Ectodermal cell (in vitro differentiated cells): ENCODE results near the gene TRPC3.

Experiments
- H3K27ac ChIP-seq: 2 replicates; pipeline ENCODE4 v1.7.0; 2013; ENCODE audit warnings: mild to moderate bottlenecking, low read depth, low read length; ENCODE audit not compliant: insufficient read depth, poor library complexity, severe bottlenecking
- H3K27me3 ChIP-seq: 2 replicates; pipeline ENCODE4 v1.7.0; 2013; ENCODE audit warnings: mild to moderate bottlenecking, low read length; ENCODE audit not compliant: insufficient read depth, control insufficient read depth, poor library complexity, severe bottlenecking
- H3K36me3 ChIP-seq: one replicate; pipeline ENCODE4 v1.7.0; 2013; ENCODE audit warnings: low read length; ENCODE audit not compliant: control insufficient read depth, insufficient read depth
- H3K4me1 ChIP-seq: one replicate; pipeline ENCODE4 v1.7.0; 2013; ENCODE audit warnings: low read length; ENCODE audit not compliant: control insufficient read depth, insufficient read depth
- H3K4me3 ChIP-seq: 2 replicates; pipeline ENCODE4 v1.7.0; 2013; ENCODE audit warnings: low read depth, low read length, control low read depth; ENCODE audit not compliant: insufficient read depth
- H3K9me3 ChIP-seq: 2 replicates; pipeline ENCODE4 v1.7.0; 2013; ENCODE audit warnings: mild to moderate bottlenecking, low read length, moderate library complexity; ENCODE audit not compliant: control insufficient read depth
- WGBS, 2 experiments: methylation state at CpG; one replicate each; pipeline ENCODE4 v1.1.7; 2013; ENCODE audit warnings: missing lambda C conversion rate in 2 of 2; 5-methylcytosine and 5-hydroxymethylcytosine counted together

Gene TRPC3

GRCh38 chr4:121881158-121881557 lies 70.7 kb downstream of the TRPC3 start:
- no peaks in the 10 kb centered on the region for H3K36me3 ChIP-seq
- WGBS, 2 experiments: 78% methylated on average over 3 of the region's 3 CpGs
- no peaks in the 10 kb centered on the region for H3K9me3 ChIP-seq
- no peaks in the 10 kb centered on the region for H3K4me1 ChIP-seq
- H3K27ac ChIP-seq: no peak overlapping the region
- no peaks in the 10 kb centered on the region for H3K27me3 ChIP-seq
- H3K4me3 ChIP-seq: no peak overlapping the region

GRCh38 chr4:121879135-121879534 lies 72.7 kb downstream of the TRPC3 start:
- no peaks in the 10 kb centered on the region for H3K4me1 ChIP-seq
- no peaks in the 10 kb centered on the region for H3K36me3 ChIP-seq
- H3K27me3 ChIP-seq: no peaks in the 10 kb centered on the region
- no peak overlapping the region for H3K27ac ChIP-seq
- H3K4me3 ChIP-seq: no peak overlapping the region
- no peaks in the 10 kb centered on the region for H3K9me3 ChIP-seq

DNA sequence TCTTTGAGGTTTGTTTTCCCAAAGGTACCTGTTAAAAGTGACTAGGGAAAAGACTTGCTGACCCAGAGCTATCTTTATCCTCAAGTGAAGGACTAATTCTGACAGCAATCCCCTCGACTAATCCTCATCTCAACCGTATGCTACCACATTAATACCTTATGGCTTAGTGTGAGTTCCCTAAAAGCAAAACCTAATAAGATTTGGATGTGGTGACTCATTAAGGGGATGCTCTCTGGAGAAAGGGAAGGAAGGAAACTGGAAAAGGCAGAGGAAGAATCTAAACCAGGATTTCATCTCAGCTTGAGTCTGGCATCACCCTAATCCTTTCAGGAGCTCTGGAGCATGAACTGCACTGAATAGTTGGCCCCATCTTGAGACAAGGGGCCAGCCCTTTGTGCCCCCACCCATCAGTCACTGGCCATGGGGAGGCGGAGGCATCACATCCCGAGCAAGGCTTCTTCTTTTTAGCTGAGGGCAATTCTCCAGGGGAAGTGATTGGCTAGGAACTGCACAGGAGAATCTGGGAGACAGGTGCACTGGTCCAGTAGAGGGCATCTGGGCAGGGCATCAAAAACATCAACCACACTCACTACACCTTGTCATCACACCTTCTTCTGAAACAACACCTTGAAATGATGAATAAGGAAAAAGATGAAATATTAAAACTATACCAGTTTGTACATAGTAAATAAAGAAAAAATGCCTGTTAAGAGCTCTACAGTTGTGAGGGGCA lies 74.7 kb downstream of the TRPC3 start:
- no peaks in the 10 kb centered on the region for H3K4me1 ChIP-seq
- 35 to 53% methylated on average over 2 to 3 of the region's 4 CpGs for WGBS, 2 experiments
- no peaks in the 10 kb centered on the region for H3K9me3 ChIP-seq
- no peak overlapping the region for H3K27ac ChIP-seq
- H3K27me3 ChIP-seq: no peaks in the 10 kb centered on the region
- no peaks in the 10 kb centered on the region for H3K36me3 ChIP-seq
- H3K4me3 ChIP-seq: no peak overlapping the region

- WGBS, 2 experiments: 92 to 95% methylated on average over 5 of the region's 6 CpGs
- Histone ChIP-seq H3K4me1 (no peaks in the 10 kb centered on the region), H3K27me3 (no peaks in the 10 kb centered on the region), H3K9me3 (no peaks in the 10 kb centered on the region), H3K4me3 (no peak overlapping the region), H3K36me3 (no peaks in the 10 kb centered on the region), H3K27ac (no peak overlapping the region)
Measured at GRCh38 chr4:121876070-121876469, 75.8 kb downstream of the TRPC3 start.

- no peaks in the 10 kb centered on the region for H3K27me3 ChIP-seq
- H3K9me3 ChIP-seq: no peaks in the 10 kb centered on the region
- H3K4me1 ChIP-seq: no peaks in the 10 kb centered on the region
- H3K4me3 ChIP-seq: no peak overlapping the region
- 72 to 81% methylated on average over 2 of the region's 2 CpGs for WGBS, 2 experiments
- no peaks in the 10 kb centered on the region for H3K36me3 ChIP-seq
- no peak overlapping the region for H3K27ac ChIP-seq
Measured at GRCh38 chr4:121875652-121876051, 76.2 kb downstream of the TRPC3 start.

DNA sequence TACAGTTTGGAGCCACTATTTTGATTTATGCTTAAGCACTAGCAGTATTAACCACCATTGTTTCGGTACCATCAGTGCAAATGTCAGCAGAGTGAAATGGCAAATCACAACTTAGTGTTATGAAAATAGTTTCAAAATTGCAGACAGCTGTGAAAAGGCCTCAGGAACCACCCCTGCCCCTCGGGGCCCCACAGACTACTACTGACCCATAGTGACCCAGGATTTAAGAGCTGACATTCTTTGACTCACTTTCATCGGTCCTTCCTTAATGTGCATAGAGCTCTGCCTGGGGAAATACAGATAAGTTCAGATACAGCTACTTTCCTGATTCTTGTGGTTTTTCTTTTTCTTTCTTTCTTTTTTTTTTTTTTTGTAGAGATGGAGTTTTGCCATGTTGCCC lies 78.3 kb downstream of the TRPC3 start:
- Histone ChIP-seq H3K9me3 (no peaks in the 10 kb centered on the region), H3K4me1 (no peaks in the 10 kb centered on the region), H3K27me3 (no peaks in the 10 kb centered on the region), H3K27ac (no peak overlapping the region), H3K4me3 (no peak overlapping the region), H3K36me3 (no peaks in the 10 kb centered on the region)
- WGBS, 2 experiments: 87 to 88% methylated on average over 3 of the region's 3 CpGs

DNA sequence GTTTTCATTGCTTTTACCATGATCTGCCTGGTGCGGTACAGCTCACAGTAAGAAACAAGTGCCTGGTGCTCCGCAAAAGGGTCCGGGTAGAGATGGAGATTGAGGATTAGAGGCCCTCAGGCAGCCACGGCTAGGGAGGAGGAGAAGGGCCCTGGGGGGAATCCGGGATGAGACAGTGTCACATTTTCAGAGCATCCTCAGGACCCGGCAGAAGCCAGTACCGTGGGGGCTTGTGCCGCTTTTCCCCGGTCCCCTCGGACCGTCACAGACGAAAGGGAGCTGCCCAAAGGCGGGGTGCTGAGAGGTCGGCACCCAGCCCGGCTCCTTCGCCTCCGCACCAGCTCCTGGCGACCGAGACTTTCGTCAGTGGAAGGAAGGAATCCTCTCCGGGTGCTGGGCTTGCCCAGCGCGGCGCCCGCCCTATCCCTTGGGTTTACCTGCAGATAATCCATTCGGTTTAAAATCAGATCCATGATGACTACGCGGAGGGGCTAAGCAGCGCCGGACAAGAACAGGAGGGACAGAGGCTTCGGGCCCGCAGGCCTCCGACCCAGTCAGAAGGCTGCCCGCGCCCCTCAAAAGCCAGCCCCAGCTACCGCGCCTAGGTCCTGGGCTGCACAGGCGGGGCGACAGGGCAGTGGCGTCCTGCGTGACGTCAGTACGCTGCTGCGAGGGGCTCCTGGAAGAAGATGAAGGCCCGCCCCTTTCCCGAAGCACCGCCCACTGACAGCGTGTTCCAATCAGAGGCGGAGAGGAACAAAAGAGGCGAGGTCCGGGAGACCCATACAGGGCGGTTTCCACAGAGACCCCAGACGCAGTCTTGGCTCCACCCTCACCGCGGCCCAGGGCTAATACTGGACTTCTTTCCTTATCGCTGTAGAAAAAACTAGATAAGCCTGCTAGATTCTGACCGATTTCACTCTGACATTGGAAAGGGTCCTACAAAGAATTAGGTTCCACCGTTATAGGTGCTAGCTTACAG lies 81.7 kb downstream of the TRPC3 start, which contains the start of gene BBS7:
Gene BBS7, minus strand, starts transcription at position 634 of the 982 bp plus-strand sequence. Its CDS starts 161 bp downstream, at position 473.
- Histone ChIP-seq H3K27ac (peak within 1 kb of the TSS; percentile 87), H3K36me3 (peaks cover 7% of the 10 kb centered on the region), H3K4me1 (no peaks in the 10 kb centered on the region), H3K27me3 (no peaks in the 10 kb centered on the region), H3K9me3 (no peaks in the 10 kb centered on the region), H3K4me3 (peak within 1 kb of the TSS; percentile 80)
- 0 to 1% methylated on average over 58 of the region's 58 CpGs for WGBS, 2 experiments

GRCh38 chr4:121863799-121864198 lies 88.1 kb downstream of the TRPC3 start:
- peaks cover 14% of the 10 kb centered on the region for H3K36me3 ChIP-seq
- 64 to 65% methylated on average over 7 of the region's 7 CpGs for WGBS, 2 experiments

DNA sequence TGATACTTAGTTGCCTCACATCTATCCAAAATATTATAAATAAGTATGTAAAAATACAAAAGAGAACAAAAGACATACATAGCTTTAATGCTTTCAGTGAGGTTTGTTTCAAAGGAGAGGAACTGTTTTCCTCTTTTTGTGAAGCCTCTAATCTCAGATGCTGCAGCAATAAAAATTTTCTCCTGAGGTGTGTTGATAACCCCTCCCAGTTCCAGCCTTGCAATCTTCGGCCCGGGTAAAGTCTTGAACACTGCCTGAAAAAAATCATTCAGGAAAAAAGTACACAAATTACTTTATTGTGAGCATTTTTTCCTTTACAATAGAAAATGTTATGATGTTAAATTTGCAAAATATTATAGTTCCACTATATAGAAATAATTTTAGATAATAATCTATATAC lies 90.4 kb downstream of the TRPC3 start:
- Histone ChIP-seq H3K4me3 (no peak overlapping the region), H3K4me1 (peaks cover 3% of the 10 kb centered on the region), H3K36me3 (peaks cover 10% of the 10 kb centered on the region), H3K9me3 (no peaks in the 10 kb centered on the region), H3K27ac (no peak overlapping the region), H3K27me3 (no peaks in the 10 kb centered on the region)
- 80 to 85% methylated on average over 1 to 2 of the region's 2 CpGs for WGBS, 2 experiments

More at GRCh38 chr4:121863799-121864198, 88.1 kb downstream of the TRPC3 start:
- H3K27ac ChIP-seq: no peak overlapping the region
- H3K9me3 ChIP-seq: no peaks in the 10 kb centered on the region
- H3K4me1 ChIP-seq: peaks cover 3% of the 10 kb centered on the region
- no peaks in the 10 kb centered on the region for H3K27me3 ChIP-seq
- no peak overlapping the region for H3K4me3 ChIP-seq

DNA sequence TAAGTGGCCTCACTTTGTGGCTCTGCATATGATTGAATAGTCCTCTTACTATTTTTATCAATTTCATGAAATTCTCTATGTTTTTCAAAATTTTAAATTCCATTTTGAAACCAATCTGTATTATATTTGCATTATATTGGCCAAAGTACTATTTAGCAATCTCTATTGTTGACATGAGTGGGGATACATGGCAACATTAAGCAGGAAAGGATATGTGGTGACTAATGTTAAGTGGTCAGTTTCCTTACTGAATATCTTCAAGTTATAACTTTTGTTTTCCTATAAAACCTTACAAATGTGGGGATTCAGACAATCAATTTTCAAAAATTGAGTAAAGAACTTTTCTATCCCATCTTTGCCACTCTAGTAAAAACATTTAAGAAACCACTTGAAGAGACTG lies 91.7 kb downstream of the TRPC3 start:
- no peak overlapping the region for H3K4me3 ChIP-seq
- H3K36me3 ChIP-seq: peaks cover 7% of the 10 kb centered on the region
- H3K27ac ChIP-seq: no peak overlapping the region
- H3K9me3 ChIP-seq: no peaks in the 10 kb centered on the region
- H3K27me3 ChIP-seq: no peaks in the 10 kb centered on the region
- H3K4me1 ChIP-seq: peaks cover 3% of the 10 kb centered on the region
